Activated naive CD4-positive, alpha-beta T cell treated with anti-CD3 and anti-CD28 coated beads for 36 hours (primary cell): ENCODE data around the gene EEPD1. TPM values are rescaled to one million over a fixed set of nuclear protein-coding genes. Genes with fewer than 3 reads are reported as not detected.

Experiments used
- CTCF ChIA-PET: fragments of 350-600 bp; sonication (Branson Sonifier 250); formaldehyde crosslinking; loops from one replicate; lab custom pipeline; 2021; ENCODE audit warnings: antibody characterized with exemption; lab: Charles Lee
- DNase-seq: peaks from one replicate; pipeline ENCODE4 v3.0.0-alpha.2; 2020
- H3K27ac Mint-ChIP-seq: one replicate; pipeline ENCODE4 v1.8.0; 2021; ENCODE audit warnings: mild to moderate bottlenecking, mixed read lengths
- H3K27me3 Mint-ChIP-seq: one replicate; pipeline ENCODE4 v1.8.0; 2021; ENCODE audit warnings: low read depth, mixed read lengths
- H3K36me3 Mint-ChIP-seq: one replicate; pipeline ENCODE4 v1.8.0; 2021; ENCODE audit warnings: low read depth, mixed read lengths
- H3K4me1 Mint-ChIP-seq: one replicate; pipeline ENCODE4 v1.8.0; 2021; ENCODE audit warnings: low read depth, mixed read lengths
- H3K4me3 Mint-ChIP-seq: one replicate; pipeline ENCODE4 v1.8.0; 2021; ENCODE audit warnings: mild to moderate bottlenecking, moderate library complexity, mixed read lengths
- H3K9me3 Mint-ChIP-seq: one replicate; pipeline ENCODE4 v1.8.0; 2021; ENCODE audit warnings: mixed read lengths
- intact Hi-C: fragments of 100-400 bp; cut with micrococcal nuclease; formaldehyde crosslinking; loops from one replicate; pipeline ENCODE4 v1.15.1; 2023
- total RNA-seq, 2 experiments: library from RNA; stranded (reverse); gene quantifications; one replicate each; pipeline ENCODE4 v1.2.3, GENCODE V29; 2021

Gene EEPD1
- total RNA-seq, 2 experiments from 2014 or later, result 0.49 to 0.50 TPM

GRCh38 chr7:36205803-36206202 lies 52.7 kb downstream of the EEPD1 start:
- no peak overlapping the region for H3K4me3 Mint-ChIP-seq
- H3K9me3 Mint-ChIP-seq, result no peaks in the 10 kb centered on the region
- H3K4me1 Mint-ChIP-seq, result peaks cover 32% of the 10 kb centered on the region
- no peaks in the 10 kb centered on the region for H3K36me3 Mint-ChIP-seq
- no peak for DNase-seq
- CTCF ChIA-PET, result no interaction called here
- intact Hi-C loops, result loop anchor here (5.0 kb wide), 2 partner anchors 54 to 56 kb away; partner anchors contain the start of gene EEPD1
- no peaks in the 10 kb centered on the region for H3K27me3 Mint-ChIP-seq
- no peak overlapping the region for H3K27ac Mint-ChIP-seq

DNA sequence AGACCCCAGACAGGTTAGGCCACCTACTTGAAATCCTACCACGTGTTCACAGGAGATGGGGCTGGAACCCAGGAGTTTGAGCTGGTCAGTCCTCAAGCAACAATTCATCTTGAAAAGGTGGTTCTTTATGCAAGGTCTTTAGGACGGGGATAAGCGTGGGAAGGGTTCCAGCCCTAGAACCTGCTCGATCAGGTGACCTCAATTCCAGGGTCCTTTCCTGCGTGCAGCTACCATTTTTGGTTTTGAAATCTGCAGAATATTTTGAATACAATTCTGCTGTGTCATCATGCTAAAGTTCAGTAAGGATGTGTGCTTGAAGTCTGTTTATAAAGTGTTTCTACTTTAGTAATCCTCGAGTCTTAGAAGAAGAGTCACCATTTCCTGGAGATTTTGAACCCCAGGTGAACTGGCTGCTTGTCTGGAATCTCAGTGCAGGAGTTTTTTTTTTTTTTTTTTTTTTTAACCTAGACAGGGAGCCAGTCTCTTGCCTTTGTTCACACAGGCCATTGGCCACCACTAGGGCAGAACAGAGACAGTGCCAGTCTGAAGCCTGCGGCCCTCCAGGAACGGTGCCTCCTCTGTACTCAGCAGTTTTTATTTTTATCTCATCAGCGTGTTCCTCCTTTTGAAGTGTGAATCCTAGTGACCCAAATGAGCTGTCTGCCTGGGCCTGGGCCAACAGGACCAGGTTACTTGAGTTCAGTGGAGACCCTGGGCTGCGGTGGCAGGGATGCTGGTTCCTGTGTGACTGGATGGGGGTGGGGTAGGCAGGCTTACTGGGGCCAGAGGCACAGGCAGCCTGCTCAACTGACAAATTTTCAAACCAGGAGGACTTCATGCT lies 54.6 kb downstream of the EEPD1 start:
- CTCF ChIA-PET, result interaction anchor here (0.6 kb wide), 1 partner anchor 1081 kb away, joined by 3 read pairs; no protein-coding TSS in a partner anchor
- intact Hi-C loops, result loop anchor here (1.0 to 5.0 kb wide), 3 partner anchors 55 to 92 kb away; partner anchors contain the start of gene EEPD1
- peaks cover 30% of the 10 kb centered on the region for H3K4me1 Mint-ChIP-seq
- H3K4me3 Mint-ChIP-seq, result no peak overlapping the region
- H3K9me3 Mint-ChIP-seq, result no peaks in the 10 kb centered on the region
- DNase-seq, result peak; percentile 32
- H3K27ac Mint-ChIP-seq, result no peak overlapping the region
- no peaks in the 10 kb centered on the region for H3K27me3 Mint-ChIP-seq
- H3K36me3 Mint-ChIP-seq, result no peaks in the 10 kb centered on the region

GRCh38 chr7:36208426-36208825 lies 55.4 kb downstream of the EEPD1 start:
- Mint-ChIP-seq H3K27me3 (no peaks in the 10 kb centered on the region), H3K36me3 (no peaks in the 10 kb centered on the region), H3K4me1 (peaks cover 25% of the 10 kb centered on the region), H3K4me3 (no peak overlapping the region), H3K9me3 (no peaks in the 10 kb centered on the region), H3K27ac (no peak overlapping the region)
- DNase-seq, result no peak
- intact Hi-C loops, result loop anchor here (1.0 to 5.0 kb wide), 3 partner anchors 54 to 93 kb away; partner anchors contain the start of gene EEPD1
- CTCF ChIA-PET, result no interaction called here

- H3K27ac Mint-ChIP-seq, result no peak overlapping the region
- DNase-seq, result no peak
- CTCF ChIA-PET, result no interaction called here
- intact Hi-C loops, result loop anchor here (1.0 to 5.0 kb wide), 3 partner anchors 53 to 94 kb away; partner anchors contain the start of gene EEPD1
- H3K27me3 Mint-ChIP-seq, result no peaks in the 10 kb centered on the region
- H3K9me3 Mint-ChIP-seq, result no peaks in the 10 kb centered on the region
- no peaks in the 10 kb centered on the region for H3K36me3 Mint-ChIP-seq
- H3K4me3 Mint-ChIP-seq, result no peak overlapping the region
- peaks cover 24% of the 10 kb centered on the region for H3K4me1 Mint-ChIP-seq
Measured at GRCh38 chr7:36208997-36209813, 56.2 kb downstream of the EEPD1 start.

- no peaks in the 10 kb centered on the region for H3K9me3 Mint-ChIP-seq
- no peaks in the 10 kb centered on the region for H3K36me3 Mint-ChIP-seq
- CTCF ChIA-PET, result no interaction called here
- H3K27me3 Mint-ChIP-seq, result no peaks in the 10 kb centered on the region
- H3K4me3 Mint-ChIP-seq, result no peak overlapping the region
- no peak overlapping the region for H3K27ac Mint-ChIP-seq
- peaks cover 24% of the 10 kb centered on the region for H3K4me1 Mint-ChIP-seq
- intact Hi-C loops, result loop anchor here (5.0 kb wide), 2 partner anchors 53 to 57 kb away; partner anchors contain the start of gene EEPD1
- DNase-seq, result no peak
Measured at GRCh38 chr7:36209814-36210183, 56.7 kb downstream of the EEPD1 start.

DNA sequence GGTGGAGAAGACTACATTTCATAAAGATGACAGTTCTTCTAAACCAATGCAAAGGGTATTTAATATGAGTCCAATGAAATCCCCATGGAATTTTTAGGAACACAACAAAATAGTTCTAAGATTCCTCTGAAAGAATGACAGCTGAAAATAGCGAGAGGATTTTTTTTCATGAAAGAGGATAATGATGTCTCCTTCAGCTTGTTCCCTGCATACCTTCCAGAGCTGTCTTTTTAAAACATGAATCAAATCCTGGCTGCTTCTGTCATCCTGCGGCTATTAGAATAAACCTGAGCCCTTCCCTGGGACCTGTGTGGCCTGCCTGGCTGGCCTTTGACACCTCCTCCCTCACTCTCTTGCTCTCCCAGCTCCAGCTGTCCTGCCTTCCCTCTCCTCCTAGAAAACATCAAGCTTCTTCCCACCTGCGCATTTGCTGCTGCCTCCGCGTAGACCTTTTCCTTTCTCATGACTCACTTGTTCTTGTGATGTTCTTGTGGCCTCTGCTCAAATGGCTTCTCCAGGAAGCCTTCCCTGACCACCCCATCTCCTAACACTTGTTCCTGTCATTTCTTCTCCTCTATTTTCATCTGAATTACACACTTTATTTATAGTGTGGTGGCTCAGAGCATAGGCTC lies 57.4 kb downstream of the EEPD1 start:
- Mint-ChIP-seq H3K36me3 (no peaks in the 10 kb centered on the region), H3K4me1 (peaks cover 24% of the 10 kb centered on the region), H3K27me3 (no peaks in the 10 kb centered on the region), H3K4me3 (no peak overlapping the region), H3K9me3 (no peaks in the 10 kb centered on the region), H3K27ac (no peak overlapping the region)
- CTCF ChIA-PET, result no interaction called here
- intact Hi-C loops, result no loop called here
- no peak for DNase-seq

DNA sequence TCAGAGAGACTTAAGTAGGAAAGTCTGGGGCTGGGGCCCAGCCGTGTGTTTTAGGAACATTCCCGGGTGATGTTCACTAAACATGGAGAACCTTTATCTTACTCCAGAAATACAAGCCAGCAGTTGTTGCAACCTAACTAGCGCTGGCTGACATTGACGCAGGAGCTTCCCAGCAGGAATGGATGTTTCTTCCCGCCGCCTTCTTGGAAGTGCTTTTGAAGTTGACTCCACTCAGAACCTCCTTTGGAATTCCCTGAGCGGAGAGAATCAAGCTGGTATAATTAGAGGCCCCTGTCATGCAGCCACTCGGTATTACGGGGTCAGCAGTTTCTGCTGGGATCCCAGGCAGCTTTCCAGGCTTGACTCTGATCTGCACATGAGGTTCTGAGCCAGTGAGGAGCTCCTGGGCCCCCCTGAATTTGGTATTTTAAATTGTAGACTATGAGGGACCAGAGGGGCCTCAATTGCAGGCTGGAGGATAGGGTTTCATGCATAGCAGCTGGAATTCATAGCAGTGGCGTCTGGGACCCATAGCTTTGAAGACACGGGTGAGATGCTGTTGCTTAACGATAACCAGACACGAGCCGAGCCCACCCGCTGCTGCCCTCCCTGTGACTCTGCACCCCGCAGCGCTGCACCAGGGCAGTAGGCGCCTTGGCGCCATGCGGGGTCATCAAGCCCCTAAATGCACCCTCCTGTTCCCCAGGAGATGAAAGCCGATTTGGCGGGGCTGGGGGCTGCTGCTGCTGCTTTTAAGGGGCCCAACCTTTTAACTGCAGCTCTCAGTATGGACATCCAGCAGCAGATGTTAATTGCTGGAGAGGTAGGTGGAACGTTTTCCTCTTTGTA lies 61.8 kb downstream of the EEPD1 start:
- Mint-ChIP-seq H3K4me1 (no peaks in the 10 kb centered on the region), H3K36me3 (no peaks in the 10 kb centered on the region), H3K9me3 (no peaks in the 10 kb centered on the region), H3K4me3 (no peak overlapping the region), H3K27ac (no peak overlapping the region), H3K27me3 (no peaks in the 10 kb centered on the region)
- intact Hi-C loops, result no loop called here
- CTCF ChIA-PET, result no interaction called here
- DNase-seq, result no peak

DNA sequence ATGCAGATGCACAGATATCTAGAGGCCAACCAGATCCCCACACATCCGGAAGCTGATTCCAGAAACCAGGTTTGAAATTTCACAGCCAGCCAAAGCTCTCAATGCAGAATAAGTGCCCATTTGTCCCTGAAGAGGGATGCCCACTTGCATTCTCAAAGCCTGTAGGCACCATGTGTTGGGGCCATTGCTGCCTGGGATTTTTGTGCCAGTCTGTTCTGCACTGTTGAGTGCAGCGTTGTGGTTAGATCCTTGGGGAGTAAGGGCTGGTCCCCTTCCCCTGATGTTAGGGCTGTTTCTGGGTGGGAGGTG lies 62.4 kb downstream of the EEPD1 start:
- no peaks in the 10 kb centered on the region for H3K36me3 Mint-ChIP-seq
- CTCF ChIA-PET, result no interaction called here
- no peaks in the 10 kb centered on the region for H3K27me3 Mint-ChIP-seq
- no peak overlapping the region for H3K27ac Mint-ChIP-seq
- intact Hi-C loops, result no loop called here
- no peaks in the 10 kb centered on the region for H3K4me1 Mint-ChIP-seq
- no peak for DNase-seq
- no peaks in the 10 kb centered on the region for H3K9me3 Mint-ChIP-seq
- H3K4me3 Mint-ChIP-seq, result no peak overlapping the region

DNA sequence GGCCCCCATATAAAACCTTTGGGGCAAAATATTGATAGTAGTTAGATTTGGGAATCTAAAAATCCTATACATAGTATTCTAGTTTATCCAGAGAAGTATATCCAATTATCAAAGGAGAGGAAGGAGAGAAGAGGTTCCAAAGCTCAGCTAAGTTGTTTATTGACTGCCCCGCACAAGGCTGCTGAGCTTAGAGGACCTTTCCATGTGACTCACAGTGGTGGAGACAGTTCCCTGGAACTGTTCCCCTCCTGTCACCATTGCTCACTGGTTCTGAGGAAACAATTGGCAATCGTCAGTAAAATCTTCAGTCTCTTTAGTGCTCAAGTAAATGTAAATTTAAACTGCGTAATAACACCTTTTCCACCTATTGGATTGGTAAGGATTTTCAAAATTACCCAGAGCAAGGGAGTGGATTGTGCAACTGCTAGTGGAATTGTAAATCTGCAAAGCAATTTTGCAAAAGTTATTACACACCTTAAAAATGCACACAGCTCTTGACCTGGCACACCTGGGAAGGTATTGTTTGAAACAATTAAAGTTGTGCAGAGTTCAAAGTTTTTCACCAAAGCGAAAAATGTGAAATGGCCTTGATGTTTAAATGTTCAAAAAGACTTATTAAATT lies 63.1 kb downstream of the EEPD1 start:
- Mint-ChIP-seq H3K36me3 (no peaks in the 10 kb centered on the region), H3K27ac (no peak overlapping the region)

GRCh38 chr7:36217211-36217960 lies 64.3 kb downstream of the EEPD1 start:
- CTCF ChIA-PET, result no interaction called here
- Mint-ChIP-seq H3K27me3 (no peaks in the 10 kb centered on the region), H3K9me3 (no peaks in the 10 kb centered on the region), H3K27ac (no peak overlapping the region), H3K4me3 (no peak overlapping the region), H3K36me3 (no peaks in the 10 kb centered on the region), H3K4me1 (no peaks in the 10 kb centered on the region)
- no peak for DNase-seq
- intact Hi-C loops, result no loop called here

More for the DNA sequence above, 63.1 kb downstream of the EEPD1 start:
- Mint-ChIP-seq H3K27me3 (no peaks in the 10 kb centered on the region), H3K4me1 (no peaks in the 10 kb centered on the region), H3K9me3 (no peaks in the 10 kb centered on the region), H3K4me3 (no peak overlapping the region)
- intact Hi-C loops, result no loop called here
- CTCF ChIA-PET, result no interaction called here
- DNase-seq, result no peak

GRCh38 chr7:36217961-36218284 lies 64.9 kb downstream of the EEPD1 start:
- Mint-ChIP-seq H3K27me3 (no peaks in the 10 kb centered on the region), H3K4me3 (no peak overlapping the region), H3K36me3 (no peaks in the 10 kb centered on the region), H3K9me3 (no peaks in the 10 kb centered on the region), H3K27ac (no peak overlapping the region), H3K4me1 (no peaks in the 10 kb centered on the region)
- intact Hi-C loops, result no loop called here
- DNase-seq, result no peak
- CTCF ChIA-PET, result no interaction called here
